Measurements from ENCODE around the gene PTPRM.

PTPRM gene

GRCh38 chr18:7812431-7813063 lies 245.4 kb downstream of the PTPRM start:
- DNase-seq = peak; percentile 47

GRCh38 chr18:7813131-7813530 lies 246.0 kb downstream of the PTPRM start:
- no peak for DNase-seq

DNA sequence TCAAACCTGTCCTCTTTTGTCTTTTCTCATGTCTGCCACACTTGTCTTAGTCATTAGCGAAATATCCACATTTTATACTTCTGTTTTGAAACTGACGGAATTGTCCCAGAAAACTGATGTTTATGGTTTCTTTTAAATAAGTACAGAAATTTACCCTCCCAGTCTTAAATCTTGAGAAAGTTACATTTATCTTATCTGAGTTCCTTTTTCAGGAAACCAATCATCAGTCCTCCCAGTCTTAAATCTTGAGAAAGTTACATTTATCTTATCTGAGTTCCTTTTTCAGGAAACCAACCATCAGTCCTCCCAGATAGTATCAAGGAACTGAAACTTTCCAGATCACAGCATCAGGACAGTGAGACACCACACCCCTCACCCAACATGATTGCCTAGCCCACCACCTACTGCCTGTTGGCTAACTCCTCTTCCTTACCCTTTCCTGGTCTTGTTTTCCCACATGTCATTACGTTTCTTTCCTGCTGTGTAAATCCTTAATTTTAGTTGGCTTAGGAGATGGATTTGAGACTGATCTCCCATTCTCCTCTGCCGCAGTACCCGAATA lies 247.7 kb downstream of the PTPRM start:
- no peak for DNase-seq

GRCh38 chr18:7815787-7816186 lies 248.7 kb downstream of the PTPRM start:
- no peak for DNase-seq

GRCh38 chr18:7817575-7818230 lies 250.6 kb downstream of the PTPRM start:
- DNase-seq = no peak

DNA sequence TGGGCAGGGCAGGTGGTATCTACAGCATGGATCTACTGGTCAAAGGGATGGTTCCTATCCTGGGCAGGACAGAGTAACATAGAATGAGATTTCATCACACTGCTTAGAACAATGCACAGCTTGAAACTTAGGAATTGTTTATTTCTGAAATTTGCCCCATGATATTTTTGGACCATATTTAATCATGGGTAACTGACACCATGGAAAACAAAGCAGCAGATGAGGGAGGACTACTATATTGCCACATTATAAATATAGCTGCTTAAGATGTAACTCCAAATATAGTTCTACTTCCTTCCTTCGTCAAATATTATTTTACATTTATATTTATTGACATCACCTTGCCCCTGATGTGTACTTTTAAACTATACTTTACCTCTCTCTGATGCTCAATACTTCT lies 254.7 kb downstream of the PTPRM start:
- no peak for DNase-seq

- DNase-seq = peak; percentile 71
Measured at GRCh38 chr18:7822435-7823331, 255.6 kb downstream of the PTPRM start.

- DNase-seq = no peak
Measured at GRCh38 chr18:7824970-7825369, 257.9 kb downstream of the PTPRM start.

- DNase-seq = peak; percentile 67
Measured at GRCh38 chr18:7830468-7830867, 263.4 kb downstream of the PTPRM start.

GRCh38 chr18:7839548-7839947 lies 272.4 kb downstream of the PTPRM start:
- no peak for DNase-seq

GRCh38 chr18:7840411-7840810 lies 273.3 kb downstream of the PTPRM start:
- no peak for DNase-seq

DNA sequence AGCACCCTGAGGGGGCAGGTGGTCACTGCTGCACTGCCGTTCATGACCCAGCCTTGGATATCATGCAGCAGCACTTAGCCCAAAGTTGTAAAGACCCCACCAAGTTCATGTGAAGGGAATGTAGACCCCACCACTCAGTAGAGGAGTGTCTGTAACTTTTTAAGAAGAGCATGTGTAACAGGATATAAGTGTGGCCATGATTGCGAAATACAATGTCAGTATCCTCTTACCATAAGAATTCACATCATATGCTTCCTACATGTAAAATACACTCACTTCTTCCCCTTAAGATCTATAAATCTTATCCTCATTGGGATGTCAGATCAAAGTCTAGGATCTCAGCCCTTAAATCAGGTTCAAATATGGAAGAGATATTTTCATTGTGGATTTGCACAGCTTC lies 276.9 kb downstream of the PTPRM start:
- no peak for DNase-seq

DNA sequence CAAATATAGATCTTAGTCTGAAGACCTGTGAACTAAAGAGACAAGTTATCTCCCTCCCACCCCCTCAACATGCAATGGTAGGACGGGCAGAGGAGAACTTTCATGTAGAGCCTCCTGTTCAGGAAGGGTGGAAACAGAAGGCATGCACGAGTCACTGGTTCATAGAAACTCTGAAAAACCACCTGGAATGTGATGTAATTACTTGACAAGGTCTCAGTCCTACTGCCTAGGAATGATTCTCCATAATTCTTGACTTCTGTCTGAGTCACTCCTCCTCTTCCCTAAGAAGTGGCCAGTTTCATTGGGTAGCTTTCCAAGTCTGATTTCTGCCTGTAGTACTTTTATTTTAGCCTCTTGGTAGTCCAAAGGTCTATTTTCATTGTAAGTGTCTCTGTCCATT lies 277.3 kb downstream of the PTPRM start:
- DNase-seq = no peak

GRCh38 chr18:7846335-7846734 lies 279.2 kb downstream of the PTPRM start:
- peak; percentile 44 for DNase-seq

DNA sequence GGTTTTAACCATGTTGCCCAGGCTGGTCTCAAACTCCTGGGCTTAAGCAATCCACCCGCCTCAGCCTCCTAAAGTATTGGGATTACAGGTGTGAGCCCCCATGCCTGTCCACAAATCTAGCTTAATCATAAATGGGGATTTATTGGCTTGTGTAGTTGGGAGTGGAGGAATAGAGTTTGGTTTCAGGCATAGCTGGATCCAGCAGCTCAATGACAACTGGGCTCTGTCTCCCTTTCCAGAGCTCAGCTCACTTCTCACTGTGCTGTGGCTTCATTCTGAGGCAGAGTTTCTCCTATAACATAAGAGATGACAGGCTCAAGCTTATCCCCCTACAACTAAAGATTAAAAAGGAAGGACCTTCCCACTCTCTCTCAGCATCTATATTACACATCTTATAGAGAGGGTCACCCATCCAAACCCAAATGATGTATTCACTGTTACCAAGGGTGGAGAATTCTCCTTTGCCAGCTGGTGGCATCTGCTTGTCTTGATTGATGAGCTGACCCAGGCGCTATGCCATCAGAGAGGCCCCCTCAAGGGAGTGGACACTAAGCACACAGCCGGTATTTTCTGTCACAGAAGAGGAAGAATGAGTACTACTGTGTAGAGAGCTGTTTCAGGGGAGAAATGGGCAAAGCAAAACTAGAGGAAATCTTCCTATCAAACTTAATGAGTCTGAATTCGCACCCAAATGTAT lies 280.4 kb downstream of the PTPRM start:
- no peak for DNase-seq

DNA sequence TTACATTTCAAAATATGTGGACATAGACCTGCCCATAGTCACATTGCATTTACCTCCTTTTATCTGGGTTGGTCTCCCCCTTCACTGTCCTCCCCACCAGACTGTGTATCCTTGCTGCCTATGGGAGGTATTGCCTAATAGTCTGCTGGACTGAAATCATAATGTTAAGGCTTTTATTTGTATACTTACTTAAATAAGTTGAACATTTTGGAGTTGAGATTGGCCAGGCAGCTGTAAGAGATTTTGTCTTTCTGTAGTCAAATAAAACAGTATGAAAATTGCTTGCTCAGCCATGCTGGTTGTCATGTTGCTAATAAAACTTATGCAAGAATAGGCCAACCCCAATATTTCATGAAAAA lies 280.9 kb downstream of the PTPRM start:
- DNase-seq = no peak

DNA sequence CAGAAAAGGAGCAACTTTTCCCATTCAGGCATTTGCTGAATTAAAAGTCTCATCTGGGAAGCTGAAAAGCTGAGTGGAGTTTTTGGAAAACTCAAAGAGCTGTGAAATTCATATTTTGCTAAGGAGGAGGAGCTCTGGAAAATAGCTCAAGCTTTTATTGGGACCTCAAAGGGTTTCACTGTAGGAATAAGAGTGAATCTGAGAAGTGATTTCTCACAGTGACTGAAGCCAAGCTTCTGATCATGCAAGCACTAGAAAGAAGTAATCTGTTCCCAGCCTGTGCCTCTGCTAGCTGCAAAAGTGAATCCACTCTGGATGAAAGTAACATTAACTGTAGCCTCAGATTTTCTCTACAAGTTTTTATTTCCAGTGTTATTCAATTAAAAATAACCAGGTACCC lies 283.3 kb downstream of the PTPRM start:
- DNase-seq = no peak

- no peak for DNase-seq
Measured at GRCh38 chr18:7855028-7855427, 287.9 kb downstream of the PTPRM start.

DNA sequence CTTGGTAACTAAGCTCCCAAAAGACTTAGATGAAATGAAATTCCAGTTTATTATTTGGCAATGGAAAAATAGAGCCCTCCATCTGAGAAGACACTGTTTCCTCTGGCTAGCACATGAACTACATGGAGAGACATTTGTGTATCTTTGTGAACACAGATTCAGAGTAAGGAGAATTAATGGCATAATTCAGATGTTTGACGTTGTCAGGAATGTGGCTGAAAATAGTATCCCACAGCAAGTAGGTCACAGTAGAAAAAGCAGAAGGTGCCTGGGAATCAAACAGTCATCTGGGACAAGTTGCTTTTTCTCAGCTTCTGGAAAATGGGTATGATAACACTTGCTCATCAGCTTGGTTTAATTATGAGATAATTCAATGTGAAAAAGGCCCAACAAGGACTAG lies 288.6 kb downstream of the PTPRM start:
- DNase-seq = no peak

DNA sequence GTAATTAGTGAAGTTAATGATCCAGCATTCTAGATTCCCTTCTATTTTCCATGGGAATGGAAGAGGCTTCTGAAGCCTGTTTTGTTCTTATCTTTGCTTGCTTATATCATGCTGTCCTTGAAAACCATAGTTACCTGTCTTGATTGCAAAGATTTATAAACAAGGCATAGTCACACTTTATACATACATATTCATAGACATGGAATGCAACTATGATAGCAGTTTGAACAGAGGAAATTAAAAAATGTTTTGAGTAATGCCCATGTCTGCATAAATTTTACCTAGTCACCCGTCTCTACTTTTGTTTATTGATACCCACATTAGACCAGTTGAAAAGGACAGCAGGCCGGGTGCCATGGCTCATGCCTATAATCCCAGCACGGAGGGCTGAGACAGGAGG lies 289.0 kb downstream of the PTPRM start:
- no peak for DNase-seq

GRCh38 chr18:7856733-7857132 lies 289.6 kb downstream of the PTPRM start:
- no peak for DNase-seq

DNA sequence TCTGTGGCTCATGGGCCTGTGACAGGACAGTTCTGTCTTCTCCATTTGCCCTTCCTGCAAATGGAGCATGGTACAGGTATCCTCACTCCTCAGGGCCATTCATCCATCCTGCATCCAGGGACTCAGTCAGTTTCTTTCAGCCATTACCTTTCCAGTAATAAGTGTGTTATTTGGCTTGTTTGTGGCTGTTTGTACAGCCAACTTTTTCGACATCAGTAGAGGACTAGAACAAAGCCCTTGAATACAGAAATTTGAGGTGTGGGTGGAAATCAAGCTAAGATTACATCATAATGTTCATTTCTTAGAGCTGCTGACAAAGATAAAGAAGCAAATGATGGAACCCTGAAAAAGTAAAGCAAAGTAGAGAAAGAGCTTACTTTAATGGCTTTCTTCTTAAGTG lies 290.4 kb downstream of the PTPRM start:
- DNase-seq = no peak

DNA sequence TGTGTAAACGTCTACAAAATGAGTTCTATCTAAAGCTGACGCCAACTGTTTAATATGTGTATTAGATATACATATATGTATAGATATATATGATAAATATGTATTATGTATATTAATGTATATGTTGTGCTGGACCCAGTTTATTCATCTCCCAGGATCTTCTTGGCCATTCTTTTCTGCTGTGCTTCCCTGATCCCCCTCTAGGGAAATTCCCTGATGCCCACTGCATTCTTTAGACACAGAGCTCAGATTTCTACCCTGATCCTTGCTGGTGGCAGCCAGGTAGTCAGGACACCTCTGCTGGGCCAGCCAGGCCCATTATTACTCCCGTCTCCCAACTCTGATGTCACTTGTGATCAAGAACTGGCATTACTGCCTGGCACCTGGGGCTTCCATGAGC lies 292.0 kb downstream of the PTPRM start:
- no peak for DNase-seq
